Stimulated activated CD8-positive, alpha-beta memory T cell treated with anti-CD3 and anti-CD28 coated beads, Interleukin-2, amount 100 ng/mL, for 1 hour (primary cell): ENCODE data around the gene BPNT1.
A peak's percentile ranks its signal among the peaks of the same experiment; 100 is the strongest.
"Not testable (repeated sequence)": the region's sequence is repeated elsewhere in the genome, so short reads cannot be mapped to it uniquely, and the experiment has no call there.

Experiments used
- DNase-seq, 2 donors: peaks; one replicate each; pipeline ENCODE4 v3.0.0-alpha.2; 2020; ENCODE audit warnings: low read depth in 2 of 2

BPNT1 gene

GRCh38 chr1:220077887-220078286 is 11.7 kb downstream of the BPNT1 start:
- DNase-seq: no peak

GRCh38 chr1:220076861-220077762 is 12.5 kb downstream of the BPNT1 start:
- DNase-seq: no peak

- DNase-seq: no peak
Observed at GRCh38 chr1:220067269-220068204, 22.1 kb downstream of the BPNT1 start.

- DNase-seq: no peak
Observed at GRCh38 chr1:220062629-220063028, 27.0 kb downstream of the BPNT1 start.

GRCh38 chr1:220060876-220061275 is 28.7 kb downstream of the BPNT1 start:
- DNase-seq: no peak

GRCh38 chr1:220056374-220056773 is 33.2 kb downstream of the BPNT1 start:
- DNase-seq: no peak

- peak; percentile 88 to 89 for DNase-seq
Observed at GRCh38 chr1:220046052-220046930, 43.3 kb downstream of the BPNT1 start, which contains the start of gene EPRS1. Gene EPRS1, minus strand, starts transcription at chr1:220046505. Its CDS starts 117 bp downstream, at chr1:220046388.

- DNase-seq: no peak
Observed at GRCh38 chr1:220045356-220046051, 44.1 kb downstream of the BPNT1 start.

- DNase-seq: no peak
Observed at GRCh38 chr1:220044678-220045355, 44.8 kb downstream of the BPNT1 start.

- no peak for DNase-seq
Observed at GRCh38 chr1:220043646-220044045, 45.9 kb downstream of the BPNT1 start.

GRCh38 chr1:220040028-220040596 is 49.5 kb downstream of the BPNT1 start:
- no peak for DNase-seq

GRCh38 chr1:220038640-220039039 is 50.9 kb downstream of the BPNT1 start:
- DNase-seq: no peak

- DNase-seq: not testable (repeated sequence)
Observed at GRCh38 chr1:220037810-220038209, 51.8 kb downstream of the BPNT1 start.

- DNase-seq: no peak
Observed at GRCh38 chr1:220032911-220033310, 56.7 kb downstream of the BPNT1 start.

GRCh38 chr1:220031287-220031686 is 58.3 kb downstream of the BPNT1 start:
- no peak for DNase-seq

- no peak for DNase-seq
Observed at GRCh38 chr1:220028346-220028895, 61.2 kb downstream of the BPNT1 start.

- no peak for DNase-seq
Observed at GRCh38 chr1:220019071-220019470, 70.5 kb downstream of the BPNT1 start.

GRCh38 chr1:220013497-220013896 is 76.1 kb downstream of the BPNT1 start:
- no peak for DNase-seq

- DNase-seq: no peak
Observed at GRCh38 chr1:220012259-220012658, 77.3 kb downstream of the BPNT1 start.
